ENCODE results near the gene MAP3K19.
"Not testable (repeated sequence)": the region's sequence is repeated elsewhere in the genome, so short reads cannot be mapped to it uniquely, and the experiment has no call there.

The MAP3K19 gene

DNA sequence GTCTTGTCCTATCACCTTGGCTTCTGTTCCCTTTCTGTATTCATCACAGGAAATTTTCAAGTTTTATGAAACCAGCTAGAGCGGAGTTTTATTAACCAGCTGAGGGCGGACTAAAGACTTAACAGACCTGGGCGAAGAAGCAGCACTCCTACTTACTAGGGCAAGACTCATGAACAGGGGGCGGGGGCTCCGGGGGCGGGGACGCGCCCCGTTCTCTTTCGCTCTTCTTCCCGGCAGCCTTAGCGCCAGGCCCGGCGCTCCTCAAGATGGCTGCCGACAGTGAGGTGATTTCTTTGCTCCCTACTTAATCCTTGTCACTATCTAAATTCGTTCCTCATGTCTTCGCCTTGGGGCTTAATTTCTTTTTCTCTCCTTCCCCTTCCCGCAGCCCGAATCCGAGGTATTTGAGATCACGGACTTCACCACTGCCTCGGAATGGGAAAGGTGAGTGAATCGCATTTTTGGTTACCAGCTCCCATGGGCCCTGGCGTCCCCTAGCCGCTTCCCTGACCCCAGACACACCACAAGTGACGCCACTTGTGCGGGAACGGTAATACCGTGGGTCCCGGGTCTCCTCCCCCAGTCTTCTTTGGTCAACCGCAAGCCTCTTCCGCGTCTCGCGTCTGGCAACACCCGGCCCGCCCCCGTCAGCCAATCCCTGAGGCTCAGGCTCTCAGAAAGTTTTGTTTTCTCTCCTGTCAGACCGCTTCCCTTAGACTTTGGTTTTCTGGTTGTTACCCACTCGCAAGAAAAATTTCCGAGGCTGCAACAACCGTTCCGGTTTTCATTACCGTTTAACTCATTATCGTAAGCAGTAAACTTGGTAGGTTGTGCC lies 5.0 kb upstream of the MAP3K19 start, which contains the start of gene RAB3GAP1:
TSS of gene RAB3GAP1 (plus strand) at position 251 of the 835 bp plus-strand sequence. CDS start at position 267, 16 bp downstream.
- peak; percentile 79 to 85 for DNase-seq (ENCODE audit: low read depth in 1 of 2, low spot score in 1 of 2)

DNA sequence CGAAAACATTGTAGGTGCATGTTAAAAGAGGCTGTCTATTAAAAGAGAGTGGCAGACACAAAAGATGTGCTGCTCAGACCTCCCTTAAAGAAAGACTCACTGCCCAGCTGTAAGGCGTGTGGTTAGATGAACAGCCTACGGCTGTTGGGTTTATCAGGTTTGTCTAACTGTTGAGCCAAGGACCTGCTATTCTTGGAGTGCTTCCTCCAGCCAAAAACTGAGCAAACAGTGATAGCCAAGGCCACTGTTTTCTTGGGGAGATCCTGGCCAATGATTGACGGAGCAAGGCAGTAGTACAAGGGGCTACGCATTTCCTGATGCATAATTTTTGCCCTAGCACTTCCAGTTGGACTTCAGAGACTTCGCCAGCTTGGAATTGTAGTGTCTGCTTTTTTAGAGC lies 3.4 kb upstream of the MAP3K19 start:
- no peak for DNase-seq (ENCODE audit: low read depth in 1 of 2, low spot score in 1 of 2)

DNA sequence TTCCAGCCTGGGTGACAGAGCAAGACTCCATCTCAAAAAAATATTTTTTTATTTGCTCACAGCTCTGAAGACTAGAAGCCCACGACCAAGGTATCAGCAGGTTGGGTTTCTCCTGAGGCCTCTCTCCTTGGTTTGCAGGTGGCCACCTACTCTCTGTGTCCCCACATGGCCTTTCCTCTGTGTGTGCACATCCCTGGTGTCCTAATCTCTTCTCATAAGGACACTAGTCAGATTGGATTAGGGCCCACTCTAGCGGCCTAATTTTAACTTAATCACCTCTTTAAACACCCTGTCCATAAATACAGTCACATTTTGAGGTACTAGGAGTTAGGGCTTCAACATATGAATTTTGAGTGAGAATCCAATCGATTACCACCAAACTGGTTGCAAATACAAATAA lies 2.9 kb upstream of the MAP3K19 start:
- no peak for DNase-seq (ENCODE audit: low read depth in 1 of 2, low spot score in 1 of 2)

DNA sequence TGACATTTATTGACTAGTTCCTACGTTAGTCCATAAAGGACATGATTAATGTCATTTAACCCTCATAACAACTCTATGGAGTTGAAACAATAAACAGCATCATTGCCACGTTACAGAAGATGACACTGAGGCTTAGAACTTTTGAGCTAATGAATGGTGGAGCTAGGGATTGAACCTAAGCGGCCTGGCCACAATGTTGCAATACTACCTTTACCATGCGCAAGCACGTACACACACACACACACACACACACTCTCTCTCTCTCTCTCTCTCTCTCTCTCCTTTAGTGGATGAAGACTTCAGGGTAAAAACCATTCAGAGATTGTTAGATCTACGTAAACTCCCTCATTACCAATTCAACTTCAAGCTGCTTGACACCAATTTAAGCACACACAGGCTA lies 875 bp upstream of the MAP3K19 start:
- no peak for DNase-seq (ENCODE audit: low read depth in 1 of 2, low spot score in 1 of 2)

DNA sequence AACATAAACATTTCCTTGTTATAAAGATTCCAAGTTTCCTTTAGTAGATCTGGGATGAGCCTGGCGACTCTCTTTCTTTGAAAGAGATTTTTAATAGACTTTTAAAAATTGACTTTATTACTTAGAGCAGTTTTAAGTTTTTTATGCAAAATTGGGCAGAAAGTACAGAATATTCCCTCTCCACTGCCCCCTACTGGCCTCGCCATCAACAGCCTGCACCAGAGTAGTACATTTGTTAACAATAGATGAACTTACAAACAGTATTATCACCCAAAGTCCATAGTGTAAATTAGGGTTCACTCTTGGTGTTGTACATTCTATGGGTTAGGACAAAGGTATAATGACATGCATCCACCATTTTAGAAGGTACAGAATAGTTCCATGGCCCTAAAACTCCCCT lies 3.9 kb downstream of the MAP3K19 start:
- DNase-seq (ENCODE audit: low read depth in 1 of 2, low spot score in 1 of 2): no peak

DNA sequence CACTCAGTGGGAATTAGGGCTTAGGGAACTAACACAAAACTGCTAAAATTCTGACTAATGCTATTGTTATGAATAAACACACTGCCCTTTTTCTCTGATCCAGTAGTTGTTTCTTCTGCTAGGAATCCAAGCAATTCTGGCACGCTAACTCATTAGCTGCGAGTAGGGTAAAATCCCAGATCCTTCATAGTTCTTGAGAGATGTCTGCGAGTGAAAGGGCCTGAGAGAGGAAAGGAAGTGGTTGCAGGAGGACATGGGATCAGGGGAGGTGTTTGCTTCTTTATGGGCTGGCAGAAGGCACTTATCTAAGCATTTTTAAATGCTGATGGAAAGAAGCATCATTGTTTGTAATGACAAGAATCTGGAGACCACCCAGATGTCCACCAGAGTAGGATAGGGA lies 9.4 kb downstream of the MAP3K19 start:
- DNase-seq (ENCODE audit: low read depth in 1 of 2, low spot score in 1 of 2): no peak

DNA sequence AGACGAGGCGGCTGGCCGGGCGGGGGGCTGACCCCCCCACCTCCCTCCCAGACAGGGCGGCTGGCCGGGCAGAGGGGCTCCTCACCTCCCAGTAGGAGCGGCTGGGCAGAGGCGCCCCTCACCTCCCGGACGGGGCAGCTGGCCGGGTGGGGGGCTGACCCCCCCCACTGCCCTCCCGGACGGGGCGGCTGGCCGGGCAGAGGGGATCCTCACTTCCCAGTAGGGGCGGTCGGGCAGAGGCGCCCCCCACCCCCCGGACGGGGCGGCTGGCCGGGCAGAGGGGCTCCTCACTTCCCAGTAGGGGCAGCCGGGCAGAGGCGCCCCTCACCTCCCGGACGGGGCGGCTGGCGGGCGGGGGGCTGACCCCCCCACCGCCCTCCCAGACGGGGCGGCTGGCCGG lies 14.0 kb downstream of the MAP3K19 start:
- DNase-seq (ENCODE audit: low read depth in 1 of 2, low spot score in 1 of 2): not testable (repeated sequence)

DNA sequence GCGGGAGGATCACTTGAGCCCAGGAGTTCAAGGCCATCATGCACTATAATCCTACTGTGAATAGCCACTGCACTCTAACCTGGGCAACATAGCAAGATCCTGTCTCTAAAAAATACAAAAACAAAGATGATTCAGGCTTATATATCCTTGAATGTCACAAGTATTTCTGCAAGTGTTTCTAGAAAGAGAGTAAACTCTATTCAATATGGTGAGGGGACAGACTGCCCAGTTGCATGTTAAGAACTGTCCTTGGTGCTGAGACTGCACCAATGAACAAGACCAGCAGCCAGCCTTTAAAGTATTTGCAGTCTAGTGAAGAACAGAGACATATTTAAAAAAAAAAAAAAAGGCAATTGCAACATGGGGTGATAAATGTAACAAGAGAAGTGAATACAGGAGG lies 16.4 kb downstream of the MAP3K19 start:
- no peak for DNase-seq (ENCODE audit: low read depth in 1 of 2, low spot score in 1 of 2)

DNA sequence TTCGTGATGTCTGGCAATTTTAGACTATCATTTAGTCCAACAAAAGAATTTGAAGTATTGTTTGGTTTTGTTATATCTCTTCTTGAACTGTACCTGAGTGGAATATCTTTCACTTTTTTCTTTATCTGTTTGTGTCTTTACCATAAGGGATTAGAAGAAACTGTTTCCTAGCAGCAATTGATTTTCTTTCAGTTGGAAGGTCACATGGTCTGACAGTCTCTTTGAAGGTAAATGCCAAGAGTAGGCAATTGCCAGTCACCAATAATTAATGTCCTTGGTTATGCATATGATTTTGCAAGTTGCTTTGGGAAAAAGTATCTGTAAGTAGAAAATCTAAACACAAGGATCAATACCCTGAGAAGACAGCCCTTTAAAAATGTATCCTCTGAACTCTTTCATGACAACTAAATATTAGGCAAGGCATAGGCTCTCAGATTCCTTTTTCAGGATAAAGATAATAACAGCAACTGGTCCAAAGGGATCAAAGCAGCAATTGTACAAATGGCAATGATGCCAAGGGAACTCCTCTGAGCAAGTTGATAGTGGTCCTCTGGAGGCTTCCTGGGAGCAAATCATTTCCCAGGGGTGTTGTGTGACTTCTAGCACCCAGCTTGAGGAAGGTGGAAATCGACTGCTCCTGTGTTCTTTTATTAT lies 17.6 kb downstream of the MAP3K19 start:
- no peak for DNase-seq (ENCODE audit: low read depth in 1 of 2, low spot score in 1 of 2)

DNA sequence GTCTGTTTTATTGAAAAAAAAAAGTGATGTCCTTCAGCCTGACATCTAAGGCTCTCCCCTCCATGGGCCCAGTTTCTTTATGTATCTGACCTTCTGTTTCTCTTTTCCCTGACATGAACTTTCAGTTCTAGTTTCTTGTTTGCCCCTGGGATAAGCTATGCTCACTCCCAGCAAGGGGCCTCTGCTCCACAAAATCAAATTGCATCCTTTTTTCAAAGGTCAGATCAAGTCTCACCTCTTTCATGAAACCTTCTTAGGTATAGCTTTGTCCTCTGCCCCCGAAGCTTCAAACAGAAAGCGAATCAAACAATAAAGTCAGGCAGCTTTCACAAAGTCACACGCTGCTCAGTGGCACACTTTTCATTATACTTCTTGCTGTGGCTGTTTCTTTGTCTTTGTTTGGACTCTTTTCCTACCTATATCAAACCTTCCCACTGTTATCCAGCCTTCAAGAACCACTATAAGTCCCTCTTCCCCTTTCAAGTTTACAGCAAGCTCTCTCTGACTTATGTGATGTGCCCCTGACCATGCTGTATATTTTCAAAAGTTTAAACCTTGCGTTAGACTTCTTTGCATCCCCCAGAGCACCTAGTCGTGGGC lies 23.3 kb downstream of the MAP3K19 start:
- no peak for DNase-seq (ENCODE audit: low read depth in 1 of 2, low spot score in 1 of 2)

DNA sequence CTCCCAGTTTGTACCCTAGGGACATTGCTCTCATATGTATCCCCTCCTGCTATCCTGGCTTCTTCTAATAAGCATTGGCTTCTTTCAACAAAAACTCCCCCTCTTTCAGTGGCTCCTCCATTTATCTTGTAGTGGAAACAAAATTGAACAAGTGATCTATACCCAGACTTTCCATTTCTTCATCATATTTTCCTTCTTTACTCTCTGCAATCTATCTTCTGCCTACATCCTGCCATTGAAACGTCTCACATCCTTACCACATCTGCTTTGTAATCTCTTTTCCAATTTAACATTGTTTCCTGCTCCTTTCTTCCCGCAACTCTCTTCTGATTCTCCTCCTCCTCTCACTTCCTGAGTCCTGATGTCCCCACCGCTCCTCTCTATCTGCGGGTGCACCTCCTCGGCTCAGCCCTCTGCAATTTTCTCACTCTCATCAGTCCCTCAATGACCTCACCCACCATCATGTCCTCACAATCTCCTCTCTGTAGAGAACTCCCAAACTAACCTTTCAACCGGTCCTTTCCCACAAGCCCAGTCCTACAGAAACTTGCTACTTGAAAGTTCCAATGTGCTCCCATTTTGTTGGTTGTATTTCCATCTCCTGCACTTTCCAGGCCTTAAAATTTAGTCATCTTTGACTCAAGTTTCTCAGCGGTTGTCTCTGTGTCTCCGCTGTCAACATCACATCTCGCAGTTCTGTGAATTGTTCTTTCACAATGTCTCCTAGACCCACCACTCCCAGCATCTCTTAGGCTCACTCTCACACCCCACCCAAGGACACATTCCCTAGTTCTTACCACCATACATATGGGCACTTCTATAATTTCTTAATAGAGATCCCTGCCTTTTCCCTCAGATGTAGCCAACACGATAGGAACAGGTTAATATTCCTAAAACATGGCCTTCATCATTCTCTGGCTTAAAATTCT lies 24.0 kb downstream of the MAP3K19 start:
- DNase-seq (ENCODE audit: low read depth in 1 of 2, low spot score in 1 of 2): no peak

DNA sequence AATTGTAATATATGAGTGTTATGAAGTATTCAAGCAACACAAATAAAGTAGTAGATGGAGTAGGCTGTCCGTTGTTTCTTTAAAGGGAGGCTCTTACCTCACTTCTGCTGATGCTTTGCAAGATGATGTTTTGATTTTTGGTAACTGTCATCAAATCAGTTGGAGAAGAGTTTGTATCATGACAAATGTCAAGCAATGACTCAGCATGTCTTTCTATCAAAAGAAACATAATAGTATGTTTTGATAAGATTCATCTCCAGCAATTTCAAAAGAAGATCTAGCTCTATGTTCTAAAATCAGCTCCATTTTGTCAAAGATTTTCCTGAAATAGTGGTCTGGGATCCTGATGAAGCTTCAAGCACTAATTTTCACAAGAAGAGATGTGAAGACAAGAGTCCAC lies 25.6 kb downstream of the MAP3K19 start:
- DNase-seq (ENCODE audit: low read depth in 1 of 2, low spot score in 1 of 2): no peak

DNA sequence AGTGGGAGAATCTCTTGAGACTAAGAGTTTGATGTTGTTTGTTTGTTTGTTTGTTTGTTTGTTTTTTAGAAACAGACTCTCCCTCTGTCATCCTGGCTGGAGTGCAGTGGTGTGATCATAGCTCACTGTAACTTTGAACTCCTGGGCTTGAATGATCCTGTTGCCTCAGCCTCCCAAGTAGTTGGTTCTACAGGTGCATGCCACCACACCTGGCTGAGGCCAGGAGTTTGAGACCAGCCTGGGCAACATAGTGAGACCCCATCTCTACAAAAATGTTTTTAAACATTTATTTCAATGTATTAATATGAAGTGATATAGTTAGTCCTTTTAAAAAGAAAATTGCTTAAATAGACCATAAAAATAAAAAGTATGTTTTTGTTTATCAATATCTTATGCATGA lies 35.6 kb downstream of the MAP3K19 start:
- DNase-seq (ENCODE audit: low read depth in 1 of 2, low spot score in 1 of 2): no peak

DNA sequence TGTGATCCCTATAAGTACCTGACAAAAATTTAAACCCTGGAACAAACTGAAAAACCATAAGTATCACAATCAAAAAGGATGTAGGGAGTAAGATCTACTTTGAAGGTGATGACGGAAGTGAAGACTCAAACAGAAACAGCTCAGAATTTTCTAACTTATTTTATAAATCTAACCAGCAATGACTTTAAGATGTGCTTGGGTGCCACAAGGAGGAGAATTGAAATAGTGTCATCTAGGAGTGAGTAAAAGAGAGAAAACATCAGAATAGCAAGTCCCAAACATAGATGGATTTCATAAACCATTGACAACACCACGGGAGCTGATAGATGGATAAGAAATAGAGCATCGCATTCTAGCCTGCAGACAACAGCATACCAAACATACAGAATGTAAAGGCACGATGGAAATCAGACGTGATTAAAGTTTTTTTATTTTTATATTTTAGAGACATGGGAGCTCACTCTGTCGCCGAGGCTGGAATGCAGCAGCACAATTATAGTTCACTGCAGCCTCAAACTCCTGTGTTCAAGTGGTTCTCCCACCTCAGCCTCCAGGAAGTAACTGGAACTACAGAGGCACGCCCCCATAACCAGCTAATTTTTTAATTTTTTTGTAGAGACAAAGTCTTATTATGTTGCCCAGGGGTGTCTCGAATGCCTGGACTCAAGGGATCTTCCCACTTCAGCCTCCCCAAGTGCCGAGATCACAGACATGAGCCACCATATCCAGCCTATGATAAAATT lies 36.9 kb downstream of the MAP3K19 start:
- DNase-seq (ENCODE audit: low read depth in 1 of 2, low spot score in 1 of 2): no peak

DNA sequence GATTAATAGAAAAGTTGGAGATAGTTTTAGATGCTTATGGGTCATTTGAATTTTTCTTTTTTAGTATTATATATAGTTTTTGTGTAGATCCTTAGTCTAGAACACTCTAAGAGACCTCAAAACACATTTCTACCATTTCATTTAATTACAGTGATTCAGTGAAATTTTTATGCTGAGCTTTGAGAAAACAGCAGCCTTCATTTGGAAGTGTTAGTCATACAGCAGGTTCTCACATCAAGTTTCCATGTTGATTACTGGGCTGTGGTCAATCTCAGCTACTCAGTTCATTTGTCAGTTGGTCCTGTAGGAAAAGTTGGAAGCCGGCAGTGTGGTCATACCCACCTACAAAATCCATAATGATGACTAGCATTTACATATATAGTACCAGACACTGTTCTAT lies 37.9 kb downstream of the MAP3K19 start:
- no peak for DNase-seq (ENCODE audit: low read depth in 1 of 2, low spot score in 1 of 2)

DNA sequence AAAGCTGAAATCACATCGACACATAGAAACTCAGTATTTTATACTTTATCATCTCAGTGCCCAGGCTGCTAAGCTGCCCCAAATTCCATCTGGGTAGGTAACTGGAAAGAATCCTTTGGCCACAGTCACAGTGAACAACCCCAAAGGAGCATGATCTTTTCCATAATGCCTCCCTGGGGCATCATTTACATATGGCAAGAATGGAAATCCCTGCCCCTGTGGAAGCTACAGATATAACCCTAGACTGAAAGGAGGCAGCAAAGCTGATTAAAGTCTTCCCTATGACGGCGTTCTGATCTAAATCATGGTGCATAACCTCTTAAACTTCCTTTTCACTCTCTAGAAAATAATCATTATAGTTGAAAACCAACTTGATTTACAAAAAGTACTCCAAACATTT lies 41.5 kb downstream of the MAP3K19 start:
- no peak for DNase-seq (ENCODE audit: low read depth in 1 of 2, low spot score in 1 of 2)

DNA sequence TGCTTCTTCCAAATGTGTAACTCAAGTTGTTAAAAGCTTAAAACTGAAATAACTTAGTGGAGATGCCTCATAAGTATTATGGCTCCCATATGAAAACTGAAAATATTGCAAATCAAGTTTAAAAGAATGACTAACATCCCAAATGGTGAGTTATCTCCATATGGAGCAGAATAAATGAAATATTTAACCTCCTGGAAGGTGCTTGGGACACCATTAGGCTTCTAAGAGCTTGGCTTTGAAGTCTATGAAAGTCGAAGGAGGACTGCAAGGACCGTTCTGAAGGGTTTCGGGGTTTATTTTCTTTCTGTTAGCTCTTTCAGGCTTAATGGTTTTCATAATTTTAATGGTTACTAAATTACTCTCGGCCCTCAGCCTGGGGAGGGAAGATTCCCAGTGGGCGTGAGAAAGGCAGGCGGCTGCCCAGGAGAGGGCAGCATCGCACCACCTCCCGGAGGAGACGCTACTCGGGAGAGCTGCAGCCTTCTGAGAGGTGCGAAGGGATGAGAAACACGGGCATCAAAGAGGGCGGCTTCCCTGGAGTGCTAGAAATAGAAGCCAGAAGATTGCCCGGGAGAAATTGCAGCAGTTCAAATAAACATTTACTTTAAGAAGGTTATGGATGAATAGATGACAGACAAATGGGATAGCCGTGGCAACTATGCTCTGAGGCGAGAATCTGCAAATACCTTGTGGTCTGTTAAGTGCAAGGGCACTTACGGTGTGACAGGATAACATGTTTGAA lies 43.1 kb downstream of the MAP3K19 start:
- peak; percentile 49 to 51 for DNase-seq (ENCODE audit: low read depth in 1 of 2, low spot score in 1 of 2)

DNA sequence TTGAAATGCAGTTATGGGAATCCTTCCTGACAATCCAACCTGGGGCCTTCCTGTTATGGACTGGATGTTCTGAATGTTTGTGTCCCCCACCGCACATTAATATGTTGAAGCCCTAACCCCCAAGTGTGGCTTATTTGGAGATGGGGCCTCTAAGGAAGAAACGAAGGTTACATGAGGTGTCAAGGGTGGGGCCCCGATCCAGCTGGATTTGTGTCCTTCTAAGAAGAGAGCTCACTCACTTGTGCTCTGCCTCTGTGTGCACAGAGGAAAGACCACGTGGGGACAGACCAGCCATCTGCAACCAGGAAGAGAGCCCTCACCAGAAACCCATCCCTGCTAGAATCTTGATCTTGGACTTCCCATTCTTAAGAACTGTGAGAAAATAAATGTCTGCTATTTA lies 44.4 kb downstream of the MAP3K19 start:
- no peak for DNase-seq (ENCODE audit: low read depth in 1 of 2, low spot score in 1 of 2)

DNA sequence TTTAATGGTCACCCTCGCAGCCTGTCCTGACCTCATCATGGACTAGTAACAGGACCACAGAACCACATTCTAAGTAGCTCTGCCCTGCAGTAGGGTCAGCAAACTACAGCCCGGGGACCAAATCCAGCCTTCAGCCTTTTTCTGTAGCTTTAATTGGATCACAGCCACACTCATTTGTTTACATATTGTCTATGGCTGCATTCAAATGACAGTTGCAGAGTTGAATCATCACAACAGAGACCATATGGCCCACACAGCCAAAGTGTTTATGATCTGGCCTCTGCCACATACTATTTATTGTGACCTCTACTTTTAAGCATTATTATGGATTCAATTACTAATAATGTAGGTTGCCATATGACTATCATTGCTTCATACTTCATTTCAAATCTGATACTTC lies 47.7 kb downstream of the MAP3K19 start:
- no peak for DNase-seq (ENCODE audit: low read depth in 1 of 2, low spot score in 1 of 2)
